Muscle layer of colon (tissue), 2 donors: ENCODE results near the gene C2CD4D.
A peak's percentile ranks its signal among the peaks of the same experiment; 100 is the strongest.
"Not testable (repeated sequence)": the region's sequence is repeated elsewhere in the genome, so short reads cannot be mapped to it uniquely, and the experiment has no call there.

Experiments
- H3K27ac ChIP-seq: one replicate; pipeline ENCODE4 v1.7.0; 2013; ENCODE audit warnings: low read depth, mild to moderate bottlenecking, low read length, moderate library complexity
- H3K27me3 ChIP-seq, 2 donors: one replicate each; pipeline ENCODE4 v1.7.0; 2013; ENCODE audit warnings: low read length in 2 of 2, mild to moderate bottlenecking in 2 of 2; ENCODE audit not compliant: insufficient read depth in 2 of 2, control insufficient read depth in 1 of 2
- H3K36me3 ChIP-seq: one replicate; pipeline ENCODE4 v1.7.0; 2013; ENCODE audit warnings: mild to moderate bottlenecking, low read length; ENCODE audit not compliant: insufficient read depth
- H3K4me1 ChIP-seq: one replicate; pipeline ENCODE4 v1.7.0; 2013; ENCODE audit warnings: mild to moderate bottlenecking, low read length; ENCODE audit not compliant: insufficient read depth
- H3K4me3 ChIP-seq, 2 donors: one replicate each; pipeline ENCODE4 v1.7.0; 2013; ENCODE audit warnings: low read length in 2 of 2, low read depth in 1 of 2, mild to moderate bottlenecking in 1 of 2, moderate library complexity in 1 of 2
- H3K9ac ChIP-seq: one replicate; pipeline ENCODE4 v1.7.0; 2013; ENCODE audit warnings: low read length
- H3K9me3 ChIP-seq: one replicate; pipeline ENCODE4 v1.7.0; 2013; ENCODE audit warnings: mild to moderate bottlenecking, low read length
- donor health status: abdominal sarcoma.
- donor health status: Adenocarcinoma of cecum.

Gene C2CD4D

GRCh38 chr1:151839457-151840403 lies at the start of gene C2CD4D:
Gene C2CD4D (minus strand): TSS chr1:151839820. CDS start chr1:151838989, 831 bp downstream.
- Histone ChIP-seq H3K27me3 (peaks cover 39 to 42% of the 10 kb centered on the region in 2 donors), H3K9me3 (no peaks in the 10 kb centered on the region), H3K27ac (no peak within 1 kb of the TSS), H3K9ac (no peak within 1 kb of the TSS), H3K4me1 (peaks cover 16% of the 10 kb centered on the region), H3K36me3 (no peaks in the 10 kb centered on the region), H3K4me3 (peak within 1 kb of the TSS; percentile 36 to 38)

GRCh38 chr1:151888972-151889570 lies 49.5 kb upstream of the C2CD4D start:
- Histone ChIP-seq H3K9ac (no peak overlapping the region), H3K4me1 (no peaks in the 10 kb centered on the region), H3K27ac (no peak overlapping the region), H3K9me3 (no peaks in the 10 kb centered on the region), H3K4me3 (no peak overlapping the region), H3K36me3 (peaks cover 19% of the 10 kb centered on the region), H3K27me3 (no peaks in the 10 kb centered on the region)

- Histone ChIP-seq H3K9ac (no peak overlapping the region), H3K36me3 (peaks cover 12% of the 10 kb centered on the region), H3K9me3 (no peaks in the 10 kb centered on the region), H3K27me3 (no peaks in the 10 kb centered on the region), H3K27ac (no peak overlapping the region), H3K4me3 (no peak overlapping the region), H3K4me1 (no peaks in the 10 kb centered on the region)
Observed at GRCh38 chr1:151887028-151887427, 47.4 kb upstream of the C2CD4D start.

- no peak overlapping the region for H3K27ac ChIP-seq
- no peaks in the 10 kb centered on the region for H3K9me3 ChIP-seq
- no peaks in the 10 kb centered on the region for H3K27me3 ChIP-seq
- no peak overlapping the region for H3K4me3 ChIP-seq
- H3K9ac ChIP-seq: no peak overlapping the region
- no peaks in the 10 kb centered on the region for H3K4me1 ChIP-seq
- peaks cover 11% of the 10 kb centered on the region for H3K36me3 ChIP-seq
Observed at GRCh38 chr1:151885479-151885878, 45.9 kb upstream of the C2CD4D start.

GRCh38 chr1:151884879-151885278 lies 45.3 kb upstream of the C2CD4D start:
- not testable (repeated sequence) for H3K9ac ChIP-seq, H3K4me3 ChIP-seq, H3K4me1 ChIP-seq, H3K27ac ChIP-seq, H3K27me3 ChIP-seq, H3K9me3 ChIP-seq
- peaks cover 11% of the 10 kb centered on the region for H3K36me3 ChIP-seq

- H3K9me3 ChIP-seq, H3K4me1 ChIP-seq, H3K27ac ChIP-seq, H3K9ac ChIP-seq, H3K27me3 ChIP-seq, H3K4me3 ChIP-seq: not testable (repeated sequence)
- peaks cover 11% of the 10 kb centered on the region for H3K36me3 ChIP-seq
Observed at GRCh38 chr1:151884445-151884844, 44.8 kb upstream of the C2CD4D start.

- peaks cover 11% of the 10 kb centered on the region for H3K36me3 ChIP-seq
- H3K4me3 ChIP-seq, H3K4me1 ChIP-seq, H3K9me3 ChIP-seq, H3K27me3 ChIP-seq, H3K9ac ChIP-seq, H3K27ac ChIP-seq: not testable (repeated sequence)
Observed at GRCh38 chr1:151883898-151884297, 44.3 kb upstream of the C2CD4D start.

GRCh38 chr1:151882918-151883317 lies 43.3 kb upstream of the C2CD4D start:
- not testable (repeated sequence) for H3K9me3 ChIP-seq

GRCh38 chr1:151882466-151882865 lies 42.8 kb upstream of the C2CD4D start:
- no peak overlapping the region for H3K27ac ChIP-seq

More at GRCh38 chr1:151882918-151883317, 43.3 kb upstream of the C2CD4D start:
- H3K36me3 ChIP-seq, H3K27ac ChIP-seq, H3K9ac ChIP-seq, H3K27me3 ChIP-seq, H3K4me3 ChIP-seq, H3K4me1 ChIP-seq: not testable (repeated sequence)

GRCh38 chr1:151881479-151881878 lies 41.9 kb upstream of the C2CD4D start:
- no peaks in the 10 kb centered on the region for H3K4me1 ChIP-seq
- H3K36me3 ChIP-seq: no peaks in the 10 kb centered on the region
- no peak overlapping the region for H3K27ac ChIP-seq
- no peaks in the 10 kb centered on the region for H3K27me3 ChIP-seq
- no peak overlapping the region for H3K4me3 ChIP-seq
- H3K9ac ChIP-seq: no peak overlapping the region
- no peaks in the 10 kb centered on the region for H3K9me3 ChIP-seq

More at GRCh38 chr1:151882466-151882865, 42.8 kb upstream of the C2CD4D start:
- Histone ChIP-seq H3K4me1 (no peaks in the 10 kb centered on the region), H3K27me3 (no peaks in the 10 kb centered on the region), H3K4me3 (no peak overlapping the region), H3K9me3 (no peaks in the 10 kb centered on the region), H3K9ac (no peak overlapping the region), H3K36me3 (peaks cover 1% of the 10 kb centered on the region)

GRCh38 chr1:151875419-151876097 lies 35.9 kb upstream of the C2CD4D start:
- H3K27me3 ChIP-seq: no peaks in the 10 kb centered on the region
- no peaks in the 10 kb centered on the region for H3K36me3 ChIP-seq
- H3K4me1 ChIP-seq: no peaks in the 10 kb centered on the region
- no peak overlapping the region for H3K4me3 ChIP-seq
- no peak overlapping the region for H3K27ac ChIP-seq
- H3K9ac ChIP-seq: no peak overlapping the region
- no peaks in the 10 kb centered on the region for H3K9me3 ChIP-seq
